ENCODE results near the gene SLC6A2. TPM values are rescaled to one million over a fixed set of nuclear protein-coding genes. Genes with fewer than 3 reads are reported as not detected.

The SLC6A2 gene
- polyA plus RNA-seq, 1 donor, result 0.12 TPM

DNA sequence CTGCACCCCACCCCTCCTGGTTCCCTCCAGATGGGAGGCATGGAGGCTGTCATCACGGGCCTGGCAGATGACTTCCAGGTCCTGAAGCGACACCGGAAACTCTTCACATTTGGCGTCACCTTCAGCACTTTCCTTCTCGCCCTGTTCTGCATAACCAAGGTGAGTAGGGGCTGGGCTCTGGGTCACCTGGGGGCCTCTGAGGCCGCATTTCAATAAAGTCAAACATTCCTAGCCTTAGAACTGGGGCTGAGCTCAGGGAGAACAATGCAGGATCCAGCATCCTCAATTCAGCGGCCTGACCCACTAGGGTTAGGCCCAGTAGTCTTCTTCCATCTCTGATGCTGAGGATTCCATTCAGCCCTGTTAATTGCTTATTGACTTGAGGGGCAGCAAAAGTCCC, 42.1 kb downstream of the SLC6A2 start:
- Histone ChIP-seq H3K27me3 (ENCODE audit: control insufficient read depth, insufficient read depth, low read length) (no peaks in the 10 kb centered on the region), H3K9me3 (ENCODE audit: control insufficient read depth, low read depth, low read length) (no peaks in the 10 kb centered on the region), H3K27ac (ENCODE audit: low read length) (no peak overlapping the region), H3K4me1 (ENCODE audit: control insufficient read depth, insufficient read depth, low read length) (no peaks in the 10 kb centered on the region), H3K36me3 (ENCODE audit: control insufficient read depth, insufficient read depth, low read length) (no peaks in the 10 kb centered on the region), H3K4me3 (ENCODE audit: low read length) (no peak overlapping the region)
- no peak for DNase-seq
- 80% methylated on average over 1 of the region's 7 CpGs for WGBS (ENCODE audit: insufficient coverage, low lambda C conversion rate)

DNA sequence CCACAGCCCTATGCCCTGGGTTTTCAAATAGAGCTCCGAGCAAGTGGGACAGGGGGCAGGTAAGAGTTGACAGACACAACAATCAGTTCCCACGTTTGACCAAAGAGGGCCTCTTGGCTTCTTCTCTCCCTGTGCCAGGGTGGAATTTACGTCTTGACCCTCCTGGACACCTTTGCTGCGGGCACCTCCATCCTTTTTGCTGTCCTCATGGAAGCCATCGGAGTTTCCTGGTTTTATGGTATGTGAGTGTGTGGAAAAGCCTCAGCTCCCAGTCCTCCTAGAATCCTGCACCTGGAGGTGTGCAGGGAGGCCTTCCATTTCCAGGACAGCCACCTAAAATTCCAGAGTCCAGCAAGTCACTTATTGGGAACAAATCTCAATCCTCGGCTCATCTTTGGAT, 42.5 kb downstream of the SLC6A2 start:
- H3K4me1 ChIP-seq (ENCODE audit: control insufficient read depth, insufficient read depth, low read length), result no peaks in the 10 kb centered on the region
- WGBS (ENCODE audit: insufficient coverage, low lambda C conversion rate), result no CpG with 5 or more reads among the region's 6 CpGs
- no peaks in the 10 kb centered on the region for H3K9me3 ChIP-seq (ENCODE audit: control insufficient read depth, low read depth, low read length)
- no peak overlapping the region for H3K4me3 ChIP-seq (ENCODE audit: low read length)
- no peaks in the 10 kb centered on the region for H3K27me3 ChIP-seq (ENCODE audit: control insufficient read depth, insufficient read depth, low read length)
- no peak for DNase-seq
- no peaks in the 10 kb centered on the region for H3K36me3 ChIP-seq (ENCODE audit: control insufficient read depth, insufficient read depth, low read length)
- no peak overlapping the region for H3K27ac ChIP-seq (ENCODE audit: low read length)

GRCh38 chr16:55698946-55699345, 43.2 kb downstream of the SLC6A2 start:
- H3K9me3 ChIP-seq (ENCODE audit: control insufficient read depth, low read depth, low read length), result no peaks in the 10 kb centered on the region
- H3K27ac ChIP-seq (ENCODE audit: low read length), result no peak overlapping the region
- no peak overlapping the region for H3K4me3 ChIP-seq (ENCODE audit: low read length)
- H3K27me3 ChIP-seq (ENCODE audit: control insufficient read depth, insufficient read depth, low read length), result no peaks in the 10 kb centered on the region
- no peaks in the 10 kb centered on the region for H3K36me3 ChIP-seq (ENCODE audit: control insufficient read depth, insufficient read depth, low read length)
- DNase-seq, result no peak
- no peaks in the 10 kb centered on the region for H3K4me1 ChIP-seq (ENCODE audit: control insufficient read depth, insufficient read depth, low read length)

GRCh38 chr16:55699616-55700015, 43.8 kb downstream of the SLC6A2 start:
- Histone ChIP-seq H3K27ac (ENCODE audit: low read length) (no peak overlapping the region), H3K9me3 (ENCODE audit: control insufficient read depth, low read depth, low read length) (no peaks in the 10 kb centered on the region), H3K4me3 (ENCODE audit: low read length) (no peak overlapping the region), H3K27me3 (ENCODE audit: control insufficient read depth, insufficient read depth, low read length) (peaks cover 4% of the 10 kb centered on the region), H3K4me1 (ENCODE audit: control insufficient read depth, insufficient read depth, low read length) (no peaks in the 10 kb centered on the region), H3K36me3 (ENCODE audit: control insufficient read depth, insufficient read depth, low read length) (no peaks in the 10 kb centered on the region)
- no peak for DNase-seq
- no CpG with 5 or more reads among the region's 3 CpGs for WGBS (ENCODE audit: insufficient coverage, low lambda C conversion rate)

- no peak overlapping the region for H3K27ac ChIP-seq (ENCODE audit: low read length)
- no peaks in the 10 kb centered on the region for H3K36me3 ChIP-seq (ENCODE audit: control insufficient read depth, insufficient read depth, low read length)
- H3K4me1 ChIP-seq (ENCODE audit: control insufficient read depth, insufficient read depth, low read length), result no peaks in the 10 kb centered on the region
- no peak for DNase-seq
- WGBS (ENCODE audit: insufficient coverage, low lambda C conversion rate), result no CpG with 5 or more reads among the region's 10 CpGs
- no peak overlapping the region for H3K4me3 ChIP-seq (ENCODE audit: low read length)
- H3K9me3 ChIP-seq (ENCODE audit: control insufficient read depth, low read depth, low read length), result no peaks in the 10 kb centered on the region
- peaks cover 4% of the 10 kb centered on the region for H3K27me3 ChIP-seq (ENCODE audit: control insufficient read depth, insufficient read depth, low read length)
These were observed 44.3 kb downstream of the SLC6A2 start for GRCh38 chr16:55700067-55700466.

DNA sequence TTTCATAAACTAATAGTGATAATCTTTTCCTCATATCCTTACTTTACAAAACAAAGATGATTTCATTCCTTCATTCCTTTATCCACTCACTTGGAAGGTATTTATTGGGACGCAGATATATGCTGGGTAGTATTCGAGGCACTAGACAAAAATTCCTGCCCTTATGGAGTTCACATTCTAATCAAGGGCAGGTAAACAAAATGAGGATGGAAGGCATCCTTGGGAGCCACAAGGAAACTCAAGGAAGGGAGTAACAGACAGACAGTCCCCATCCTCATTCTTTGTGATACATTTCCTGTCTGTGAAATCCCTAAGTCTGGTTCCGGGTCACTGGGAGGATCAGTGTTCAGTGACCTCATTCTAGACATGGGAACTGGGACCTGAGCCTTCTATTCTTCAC, 45.2 kb downstream of the SLC6A2 start:
- Histone ChIP-seq H3K27ac (ENCODE audit: low read length) (no peak overlapping the region), H3K4me3 (ENCODE audit: low read length) (no peak overlapping the region), H3K4me1 (ENCODE audit: control insufficient read depth, insufficient read depth, low read length) (no peaks in the 10 kb centered on the region), H3K9me3 (ENCODE audit: control insufficient read depth, low read depth, low read length) (no peaks in the 10 kb centered on the region), H3K36me3 (ENCODE audit: control insufficient read depth, insufficient read depth, low read length) (no peaks in the 10 kb centered on the region), H3K27me3 (ENCODE audit: control insufficient read depth, insufficient read depth, low read length) (peaks cover 4% of the 10 kb centered on the region)
- WGBS (ENCODE audit: insufficient coverage, low lambda C conversion rate), result no CpG with 5 or more reads among the region's 3 CpGs
- DNase-seq, result no peak

GRCh38 chr16:55701442-55702319, 45.9 kb downstream of the SLC6A2 start:
- WGBS (ENCODE audit: insufficient coverage, low lambda C conversion rate), result no CpG with 5 or more reads among the region's 9 CpGs
- Histone ChIP-seq H3K9me3 (ENCODE audit: control insufficient read depth, low read depth, low read length) (no peaks in the 10 kb centered on the region), H3K27ac (ENCODE audit: low read length) (no peak overlapping the region), H3K4me3 (ENCODE audit: low read length) (no peak overlapping the region), H3K27me3 (ENCODE audit: control insufficient read depth, insufficient read depth, low read length) (peaks cover 4% of the 10 kb centered on the region), H3K4me1 (ENCODE audit: control insufficient read depth, insufficient read depth, low read length) (no peaks in the 10 kb centered on the region), H3K36me3 (ENCODE audit: control insufficient read depth, insufficient read depth, low read length) (no peaks in the 10 kb centered on the region)
- DNase-seq, result peak in 1 of 2 donors; percentile 14

- H3K27ac ChIP-seq (ENCODE audit: low read length), result no peak overlapping the region
- no peaks in the 10 kb centered on the region for H3K4me1 ChIP-seq (ENCODE audit: control insufficient read depth, insufficient read depth, low read length)
- no peaks in the 10 kb centered on the region for H3K36me3 ChIP-seq (ENCODE audit: control insufficient read depth, insufficient read depth, low read length)
- peaks cover 4% of the 10 kb centered on the region for H3K27me3 ChIP-seq (ENCODE audit: control insufficient read depth, insufficient read depth, low read length)
- no peaks in the 10 kb centered on the region for H3K9me3 ChIP-seq (ENCODE audit: control insufficient read depth, low read depth, low read length)
- DNase-seq, result peak; percentile 12 to 21
- H3K4me3 ChIP-seq (ENCODE audit: low read length), result no peak overlapping the region
- no CpG with 5 or more reads among the region's 10 CpGs for WGBS (ENCODE audit: insufficient coverage, low lambda C conversion rate)
These were observed 47.5 kb downstream of the SLC6A2 start for GRCh38 chr16:55703003-55704001.

GRCh38 chr16:55706739-55707384, 51.1 kb downstream of the SLC6A2 start:
- DNase-seq, result no peak
- no peaks in the 10 kb centered on the region for H3K9me3 ChIP-seq (ENCODE audit: control insufficient read depth, low read depth, low read length)
- peaks cover 4% of the 10 kb centered on the region for H3K27me3 ChIP-seq (ENCODE audit: control insufficient read depth, insufficient read depth, low read length)
- no peak overlapping the region for H3K27ac ChIP-seq (ENCODE audit: low read length)
- no peaks in the 10 kb centered on the region for H3K4me1 ChIP-seq (ENCODE audit: control insufficient read depth, insufficient read depth, low read length)
- no peak overlapping the region for H3K4me3 ChIP-seq (ENCODE audit: low read length)
- H3K36me3 ChIP-seq (ENCODE audit: control insufficient read depth, insufficient read depth, low read length), result no peaks in the 10 kb centered on the region
- no CpG with 5 or more reads among the region's 1 CpG for WGBS (ENCODE audit: insufficient coverage, low lambda C conversion rate)

DNA sequence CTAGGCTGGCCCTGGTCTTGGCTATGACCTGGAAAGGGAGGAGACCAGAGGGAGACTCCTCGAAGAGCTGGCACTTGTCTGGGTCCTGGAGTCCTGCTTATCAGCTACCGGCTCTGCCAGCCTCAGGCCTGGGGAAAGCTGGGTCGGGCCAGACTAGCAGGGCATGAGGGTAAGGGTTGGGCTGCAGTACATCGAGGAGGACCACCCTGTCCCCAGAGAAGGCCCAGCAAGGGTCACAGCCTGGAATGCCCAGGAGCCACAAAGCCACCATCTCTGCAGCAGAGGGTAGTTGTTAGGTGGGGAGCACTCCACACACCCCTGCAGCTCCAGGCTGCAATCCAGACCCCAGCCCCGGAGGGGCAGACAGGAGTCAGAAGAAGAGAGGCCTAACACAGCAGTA, 54.0 kb downstream of the SLC6A2 start:
- DNase-seq, result no peak
- no peak overlapping the region for H3K4me3 ChIP-seq (ENCODE audit: low read length)
- WGBS (ENCODE audit: insufficient coverage, low lambda C conversion rate), result no CpG with 5 or more reads among the region's 5 CpGs
- H3K4me1 ChIP-seq (ENCODE audit: control insufficient read depth, insufficient read depth, low read length), result no peaks in the 10 kb centered on the region
- H3K27ac ChIP-seq (ENCODE audit: low read length), result no peak overlapping the region
- no peaks in the 10 kb centered on the region for H3K9me3 ChIP-seq (ENCODE audit: control insufficient read depth, low read depth, low read length)
- no peaks in the 10 kb centered on the region for H3K27me3 ChIP-seq (ENCODE audit: control insufficient read depth, insufficient read depth, low read length)
- H3K36me3 ChIP-seq (ENCODE audit: control insufficient read depth, insufficient read depth, low read length), result no peaks in the 10 kb centered on the region

Measured in large intestine (tissue), 3 donors.